Mesendoderm (in vitro differentiated cells): Measurements from ENCODE around the gene SPECC1.
"Not testable (repeated sequence)": the region's sequence is repeated elsewhere in the genome, so short reads cannot be mapped to it uniquely, and the experiment has no call there.

Experiments
- DNase-seq: peaks from one replicate; pipeline ENCODE4 v3.0.0; 2013
- H2AK5ac ChIP-seq: 2 replicates; pipeline ENCODE4 v1.6.1; 2013; ENCODE audit warnings: low read length, inconsistent platforms
- H2BK120ac ChIP-seq: 2 replicates; pipeline ENCODE4 v1.6.1; 2013; ENCODE audit warnings: low read depth, mild to moderate bottlenecking, low read length, moderate library complexity, mixed read lengths
- H2BK15ac ChIP-seq: replicated peaks from 2 replicates; pipeline ENCODE4 v1.6.1; 2013; ENCODE audit warnings: low read depth, mild to moderate bottlenecking, moderate library complexity
- H2BK5ac ChIP-seq: 2 replicates; pipeline ENCODE4 v1.6.1; 2013; ENCODE audit warnings: low read length, inconsistent platforms
- H3K18ac ChIP-seq: 2 replicates; pipeline ENCODE4 v1.6.1; 2013; ENCODE audit warnings: mild to moderate bottlenecking, low read length, mixed read lengths
- H3K23ac ChIP-seq: one replicate; pipeline ENCODE4 v1.6.1; 2013; ENCODE audit warnings: low read length
- H3K27ac ChIP-seq: 2 replicates; pipeline ENCODE4 v1.5.1; 2013; ENCODE audit warnings: low read depth, mild to moderate bottlenecking, inconsistent platforms, low read length, moderate library complexity
- H3K27me3 ChIP-seq: 2 replicates; pipeline ENCODE4 v1.6.1; 2013; ENCODE audit warnings: low read length, control low read depth, mild to moderate bottlenecking, inconsistent platforms; ENCODE audit not compliant: insufficient read depth, poor library complexity
- H3K36me3 ChIP-seq: 2 replicates; pipeline ENCODE4 v1.6.1; 2013; ENCODE audit warnings: low read length, inconsistent platforms; ENCODE audit not compliant: control insufficient read depth, insufficient read depth
- H3K4ac ChIP-seq: one replicate; pipeline ENCODE4 v1.6.1; 2013; ENCODE audit warnings: low read depth, mild to moderate bottlenecking, low read length, moderate library complexity
- H3K4me1 ChIP-seq: 2 replicates; pipeline ENCODE4 v1.6.1; 2013; ENCODE audit warnings: low read depth, low read length, inconsistent platforms; ENCODE audit not compliant: control insufficient read depth
- H3K4me2 ChIP-seq: 2 replicates; pipeline ENCODE4 v1.6.1; 2013; ENCODE audit warnings: low read length
- H3K4me3 ChIP-seq: 2 replicates; pipeline ENCODE4 v1.5.1; 2013; ENCODE audit warnings: mild to moderate bottlenecking, low read length
- H3K56ac ChIP-seq: one replicate; pipeline ENCODE4 v1.6.1; 2013; ENCODE audit warnings: low read length
- H3K79me1 ChIP-seq: 2 replicates; pipeline ENCODE4 v1.6.1; 2013; ENCODE audit warnings: low read length, inconsistent platforms
- H3K79me2 ChIP-seq: 2 replicates; pipeline ENCODE4 v1.6.1; 2013; ENCODE audit warnings: mild to moderate bottlenecking, low read length; ENCODE audit not compliant: control insufficient read depth, insufficient read depth
- H3K9ac ChIP-seq: 2 replicates; pipeline ENCODE4 v1.6.1; 2013; ENCODE audit warnings: low read length, inconsistent platforms
- H4K5ac ChIP-seq: one replicate; pipeline ENCODE4 v1.6.1; 2013; ENCODE audit warnings: low read length
- H4K8ac ChIP-seq: one replicate; pipeline ENCODE4 v1.6.1; 2013; ENCODE audit warnings: low read depth, mild to moderate bottlenecking, control low read depth, low read length, moderate library complexity
- WGBS: extraction: QIAGEN DNeasy Blood & Tissue Kit; methylation state at CpG from one replicate; pipeline ENCODE4 v1.1.7; 2013; ENCODE audit warnings: low lambda C conversion rate, missing lambda C conversion rate; ENCODE audit not compliant: insufficient coverage; ENCODE audit errors: extremely low coverage; 5-methylcytosine and 5-hydroxymethylcytosine counted together

Gene SPECC1

GRCh38 chr17:20096430-20096829, 87.3 kb downstream of the SPECC1 start:
- Histone ChIP-seq H3K23ac (no peak overlapping the region), H3K4me3 (no peak overlapping the region), H3K36me3 (no peaks in the 10 kb centered on the region), H2AK5ac (no peak overlapping the region), H3K27ac (no peak overlapping the region), H2BK5ac (no peak overlapping the region), H4K8ac (no peak overlapping the region), H4K5ac (no peak overlapping the region), H3K79me1 (no peaks in the 10 kb centered on the region), H3K4me2 (no peak overlapping the region), H3K9ac (no peak overlapping the region), H3K4ac (no peak overlapping the region), H3K79me2 (no peaks in the 10 kb centered on the region), H2BK120ac (no peak overlapping the region), H3K27me3 (no peaks in the 10 kb centered on the region), H3K4me1 (no peaks in the 10 kb centered on the region), H3K18ac (no peak overlapping the region), H2BK15ac (no peak overlapping the region), H3K56ac (no peak overlapping the region)
- no CpG with 5 or more reads among the region's 8 CpGs for WGBS
- DNase-seq = no peak

DNA sequence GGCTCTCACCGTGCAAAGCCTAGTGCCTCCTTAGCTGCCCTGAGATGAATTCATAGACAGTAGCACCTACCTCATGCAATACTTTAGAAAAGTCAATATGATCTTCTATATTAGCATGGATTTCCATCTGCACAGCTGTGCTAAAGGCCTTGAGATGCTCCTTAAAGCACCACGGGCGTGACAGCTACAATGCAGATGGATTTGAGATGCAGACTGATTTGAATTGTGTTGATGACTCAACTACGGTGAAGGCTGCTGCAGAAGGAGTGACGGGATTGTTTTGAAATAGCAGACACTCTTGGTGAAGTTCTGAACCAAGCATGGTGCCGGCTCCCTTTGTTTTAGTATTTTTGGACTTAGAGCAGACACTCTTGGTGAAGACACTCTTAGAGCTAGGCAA, 88.2 kb downstream of the SPECC1 start:
- H2BK120ac ChIP-seq = no peak overlapping the region
- H4K8ac ChIP-seq = no peak overlapping the region
- no peak overlapping the region for H3K56ac ChIP-seq
- no peaks in the 10 kb centered on the region for H3K27me3 ChIP-seq
- no peak overlapping the region for H4K5ac ChIP-seq
- no peak overlapping the region for H3K23ac ChIP-seq
- no peak overlapping the region for H2AK5ac ChIP-seq
- H3K4me2 ChIP-seq = no peak overlapping the region
- H3K4me1 ChIP-seq = no peaks in the 10 kb centered on the region
- H3K79me1 ChIP-seq = no peaks in the 10 kb centered on the region
- no peak for DNase-seq
- H2BK15ac ChIP-seq = no peak overlapping the region
- H3K79me2 ChIP-seq = no peaks in the 10 kb centered on the region
- H3K27ac ChIP-seq = no peak overlapping the region
- H3K4me3 ChIP-seq = no peak overlapping the region
- H3K4ac ChIP-seq = no peak overlapping the region
- no peak overlapping the region for H3K18ac ChIP-seq
- no peak overlapping the region for H3K9ac ChIP-seq
- H2BK5ac ChIP-seq = no peak overlapping the region
- WGBS = no CpG with 5 or more reads among the region's 6 CpGs
- H3K36me3 ChIP-seq = no peaks in the 10 kb centered on the region

DNA sequence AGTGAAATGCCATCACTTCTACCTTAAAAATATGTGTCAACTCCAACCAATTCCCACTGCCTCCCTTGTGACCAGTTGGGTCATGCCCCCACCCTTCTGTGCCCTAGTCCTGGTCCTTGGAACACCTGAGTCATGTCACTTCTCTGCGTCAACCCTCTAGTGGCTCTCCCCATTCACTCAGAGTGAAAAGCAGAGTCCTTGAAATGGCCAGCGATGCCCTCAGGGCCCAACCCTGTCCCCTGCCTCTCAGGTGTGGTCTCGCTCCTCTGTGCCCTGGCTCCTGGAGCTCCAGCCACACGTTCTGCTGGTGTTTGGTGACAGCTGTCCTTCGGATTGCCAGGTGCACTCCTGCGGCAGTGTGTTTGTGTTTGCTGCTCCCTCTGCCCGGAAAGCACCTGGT, 89.2 kb downstream of the SPECC1 start:
- no peak overlapping the region for H4K5ac ChIP-seq
- no peaks in the 10 kb centered on the region for H3K79me2 ChIP-seq

DNA sequence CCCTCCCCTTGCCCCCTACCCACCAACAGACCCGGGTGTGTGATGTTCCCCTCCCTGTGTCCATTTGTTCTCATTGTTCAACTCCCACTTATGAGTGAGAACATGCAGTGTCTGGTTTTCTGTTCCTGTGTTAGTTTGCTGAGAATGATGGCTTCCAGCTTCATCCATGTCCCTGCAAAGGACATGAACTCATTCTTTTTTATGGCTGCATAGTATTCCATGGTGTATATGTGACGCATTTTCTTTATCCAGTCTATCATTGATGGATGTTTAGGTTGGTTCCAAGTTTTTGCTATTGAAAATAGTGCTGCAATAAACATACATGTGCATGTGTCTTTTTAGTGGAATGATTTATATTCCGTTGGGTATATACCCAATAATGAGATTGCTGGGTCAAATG, 91.6 kb downstream of the SPECC1 start:
- not testable (repeated sequence) for H2BK15ac ChIP-seq, H3K4me3 ChIP-seq, H2BK120ac ChIP-seq, H3K4ac ChIP-seq, H3K18ac ChIP-seq, H3K36me3 ChIP-seq, H4K8ac ChIP-seq, H3K79me1 ChIP-seq, H3K9ac ChIP-seq, H3K79me2 ChIP-seq, H3K23ac ChIP-seq, H4K5ac ChIP-seq, H3K56ac ChIP-seq, H3K4me1 ChIP-seq, H3K27ac ChIP-seq, H2BK5ac ChIP-seq, H2AK5ac ChIP-seq, DNase-seq, H3K27me3 ChIP-seq, H3K4me2 ChIP-seq
- no CpG with 5 or more reads among the region's 3 CpGs for WGBS

More for the DNA sequence above, 89.2 kb downstream of the SPECC1 start:
- Histone ChIP-seq H3K79me1 (no peaks in the 10 kb centered on the region), H3K9ac (no peak overlapping the region), H3K36me3 (no peaks in the 10 kb centered on the region), H3K27ac (no peak overlapping the region), H3K56ac (no peak overlapping the region), H3K27me3 (no peaks in the 10 kb centered on the region), H2AK5ac (no peak overlapping the region), H3K4me2 (no peak overlapping the region), H3K23ac (no peak overlapping the region), H2BK5ac (no peak overlapping the region), H3K4me1 (no peaks in the 10 kb centered on the region), H3K4ac (no peak overlapping the region), H3K18ac (no peak overlapping the region), H2BK120ac (no peak overlapping the region), H2BK15ac (no peak overlapping the region), H4K8ac (no peak overlapping the region), H3K4me3 (no peak overlapping the region)
- no CpG with 5 or more reads among the region's 7 CpGs for WGBS
- no peak for DNase-seq

DNA sequence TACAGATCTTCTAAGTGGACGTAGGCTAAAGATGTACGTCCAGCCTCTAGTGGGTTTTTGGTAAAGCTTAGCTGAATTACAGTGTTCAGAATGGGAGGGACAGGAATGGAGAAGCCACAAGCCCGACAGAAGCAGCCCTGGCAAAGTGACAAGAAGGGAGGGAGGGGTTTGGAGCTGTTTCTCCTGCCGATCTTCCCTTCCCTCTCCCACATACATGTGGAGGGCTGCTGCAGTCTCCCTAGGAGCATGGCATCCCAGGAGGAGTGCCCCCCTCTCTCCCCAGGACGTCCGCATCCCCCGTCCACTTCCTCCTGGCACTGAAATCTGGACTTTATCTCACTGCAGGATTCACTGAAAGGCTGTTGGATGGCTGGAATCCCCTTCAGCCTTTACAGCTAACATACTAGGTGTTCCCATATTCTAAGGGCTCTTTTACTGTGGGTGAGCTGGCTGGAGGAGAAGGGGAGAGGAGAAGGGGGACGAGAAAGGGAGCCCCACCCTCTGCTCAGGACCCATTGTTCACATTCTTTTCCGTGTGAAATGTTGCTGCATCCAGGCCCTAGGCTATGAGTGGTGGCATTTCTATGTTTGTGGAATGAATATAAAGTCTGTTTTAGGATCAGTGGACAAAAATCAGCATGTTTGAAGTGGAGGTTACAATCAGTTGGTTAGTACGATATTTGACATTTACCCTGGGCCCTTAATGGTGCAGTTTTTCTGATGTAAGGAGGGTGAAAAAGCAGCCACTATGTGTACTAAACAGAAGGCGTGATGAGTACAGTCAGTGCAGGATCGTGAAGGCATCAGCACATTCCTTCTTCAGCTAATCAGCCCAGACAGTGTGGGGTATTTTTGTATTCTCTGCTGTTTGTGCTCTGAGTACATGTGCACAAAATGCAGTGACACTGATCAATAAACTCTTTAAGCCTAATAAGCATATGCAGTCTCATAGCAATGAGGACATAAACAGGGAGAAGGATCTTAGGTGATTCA, 94.6 kb downstream of the SPECC1 start:
- H3K18ac ChIP-seq = no peak overlapping the region
- no peak for DNase-seq
- WGBS = no CpG with 5 or more reads among the region's 12 CpGs
- H3K4me1 ChIP-seq = no peaks in the 10 kb centered on the region
- no peak overlapping the region for H3K9ac ChIP-seq
- no peak overlapping the region for H3K4me2 ChIP-seq
- no peak overlapping the region for H4K5ac ChIP-seq
- no peak overlapping the region for H3K4me3 ChIP-seq
- no peak overlapping the region for H4K8ac ChIP-seq
- H3K79me1 ChIP-seq = no peaks in the 10 kb centered on the region
- no peak overlapping the region for H2BK5ac ChIP-seq
- no peak overlapping the region for H3K56ac ChIP-seq
- H3K79me2 ChIP-seq = no peaks in the 10 kb centered on the region
- H2BK15ac ChIP-seq = no peak overlapping the region
- H3K27me3 ChIP-seq = no peaks in the 10 kb centered on the region
- no peak overlapping the region for H2AK5ac ChIP-seq
- no peak overlapping the region for H2BK120ac ChIP-seq
- H3K36me3 ChIP-seq = no peaks in the 10 kb centered on the region
- no peak overlapping the region for H3K23ac ChIP-seq
- H3K27ac ChIP-seq = no peak overlapping the region
- H3K4ac ChIP-seq = no peak overlapping the region
